DOHH2 (cell line): Measurements from ENCODE around the gene GRM5.

ENCODE experiments used
- H3F3A ChIP-seq: fragments of 200-600 bp; sonication (generic), shearing (Covaris generic); 2 replicates; pipeline ENCODE4 v1.6.0; 2016; ENCODE audit warnings: antibody characterized with exemption, mild to moderate bottlenecking; ENCODE audit not compliant: control insufficient read depth, insufficient read depth
- H3K27ac ChIP-seq: fragments of 200-600 bp; sonication (generic); 2 replicates; pipeline ENCODE4 v1.5.1; 2014; ENCODE audit warnings: low read depth, mild to moderate bottlenecking, low read length, moderate library complexity
- H3K27me3 ChIP-seq: fragments of 200-600 bp; sonication (generic); 2 replicates; pipeline ENCODE4 v1.6.1; 2014; ENCODE audit warnings: mild to moderate bottlenecking, low read length, mixed read lengths; ENCODE audit not compliant: control insufficient read depth
- H3K36me3 ChIP-seq: fragments of 200-600 bp; sonication (generic); 2 replicates; pipeline ENCODE4 v1.6.1; 2014; ENCODE audit warnings: mild to moderate bottlenecking, low read length, moderate library complexity, mixed read lengths; ENCODE audit not compliant: control insufficient read depth
- H3K4me1 ChIP-seq: fragments of 200-600 bp; sonication (generic); 2 replicates; pipeline ENCODE4 v1.6.1; 2014; ENCODE audit warnings: mild to moderate bottlenecking, low read length, mixed read lengths; ENCODE audit not compliant: control insufficient read depth
- H3K4me2 ChIP-seq: fragments of 200-600 bp; sonication (generic); 2 replicates; pipeline ENCODE4 v1.6.0; 2014; ENCODE audit warnings: mild to moderate bottlenecking, low read length, moderate library complexity
- H3K4me3 ChIP-seq: fragments of 200-600 bp; sonication (generic); 2 replicates; pipeline ENCODE4 v1.5.1; 2014; ENCODE audit warnings: mild to moderate bottlenecking, low read length, mixed read lengths
- H3K79me2 ChIP-seq: fragments of 200-600 bp; sonication (generic); 2 replicates; pipeline ENCODE4 v1.6.1; 2014; ENCODE audit warnings: mild to moderate bottlenecking, low read length, mixed read lengths; ENCODE audit not compliant: control insufficient read depth
- H3K9me2 ChIP-seq: fragments of 200-600 bp; sonication (generic); replicated peaks from 2 replicates; pipeline ENCODE4 v1.6.1; 2014; ENCODE audit warnings: mild to moderate bottlenecking, low read length, mixed read lengths; ENCODE audit not compliant: control insufficient read depth
- H3K9me3 ChIP-seq: fragments of 200-600 bp; sonication (generic); 2 replicates; pipeline ENCODE4 v1.6.1; 2014; ENCODE audit warnings: antibody characterized with exemption, low read length, mixed read lengths; ENCODE audit not compliant: control insufficient read depth, insufficient read depth
- H4K20me1 ChIP-seq: fragments of 200-600 bp; sonication (generic); 2 replicates; pipeline ENCODE4 v1.6.0; 2014; ENCODE audit warnings: low read depth, mild to moderate bottlenecking, antibody characterized with exemption, low read length, moderate library complexity; ENCODE audit not compliant: control insufficient read depth, insufficient read depth
- CTCF ChIP-seq: fragments of 200-600 bp; sonication (generic); IDR thresholded peaks from one replicate; pipeline ENCODE4 v1.5.1; 2014; ENCODE audit warnings: antibody characterized with exemption, mild to moderate bottlenecking, low read depth, low read length; ENCODE audit not compliant: poor library complexity, severe bottlenecking
- EZH2phosphoT487 ChIP-seq: fragments of 200-600 bp; sonication (generic); IDR thresholded peaks from 2 replicates; pipeline ENCODE4 v1.6.1; 2017; ENCODE audit warnings: borderline replicate concordance, mild to moderate bottlenecking, antibody characterized with exemption, low read length, moderate library complexity, mixed read lengths

The GRM5 gene

GRCh38 chr11:88553204-88553603, 512.6 kb downstream of the GRM5 start:
- no peaks in the 10 kb centered on the region for H3K4me1 ChIP-seq
- H3K36me3 ChIP-seq: no peaks in the 10 kb centered on the region
- TF ChIP-seq CTCF: no peak
- H4K20me1 ChIP-seq: no peaks in the 10 kb centered on the region
- no peak overlapping the region for H3K27ac ChIP-seq
- H3K27me3 ChIP-seq: no peaks in the 10 kb centered on the region
- H3K79me2 ChIP-seq: no peaks in the 10 kb centered on the region
- H3F3A ChIP-seq: no peaks in the 10 kb centered on the region
- no peaks in the 10 kb centered on the region for H3K9me3 ChIP-seq
- no peak overlapping the region for H3K4me3 ChIP-seq
- no peaks in the 10 kb centered on the region for H3K9me2 ChIP-seq
- H3K4me2 ChIP-seq: no peak overlapping the region

GRCh38 chr11:88552379-88553062, 513.3 kb downstream of the GRM5 start:
- H3K27ac ChIP-seq: no peak overlapping the region
- no peaks in the 10 kb centered on the region for H3K9me3 ChIP-seq
- no peaks in the 10 kb centered on the region for H3K79me2 ChIP-seq
- no peaks in the 10 kb centered on the region for H3K9me2 ChIP-seq
- H3K36me3 ChIP-seq: no peaks in the 10 kb centered on the region
- TF ChIP-seq CTCF (peak; percentile 84), EZH2phosphoT487 (no peak)
- H4K20me1 ChIP-seq: no peaks in the 10 kb centered on the region
- H3F3A ChIP-seq: no peaks in the 10 kb centered on the region
- no peaks in the 10 kb centered on the region for H3K27me3 ChIP-seq
- no peak overlapping the region for H3K4me3 ChIP-seq
- H3K4me1 ChIP-seq: no peaks in the 10 kb centered on the region
- H3K4me2 ChIP-seq: no peak overlapping the region

DNA sequence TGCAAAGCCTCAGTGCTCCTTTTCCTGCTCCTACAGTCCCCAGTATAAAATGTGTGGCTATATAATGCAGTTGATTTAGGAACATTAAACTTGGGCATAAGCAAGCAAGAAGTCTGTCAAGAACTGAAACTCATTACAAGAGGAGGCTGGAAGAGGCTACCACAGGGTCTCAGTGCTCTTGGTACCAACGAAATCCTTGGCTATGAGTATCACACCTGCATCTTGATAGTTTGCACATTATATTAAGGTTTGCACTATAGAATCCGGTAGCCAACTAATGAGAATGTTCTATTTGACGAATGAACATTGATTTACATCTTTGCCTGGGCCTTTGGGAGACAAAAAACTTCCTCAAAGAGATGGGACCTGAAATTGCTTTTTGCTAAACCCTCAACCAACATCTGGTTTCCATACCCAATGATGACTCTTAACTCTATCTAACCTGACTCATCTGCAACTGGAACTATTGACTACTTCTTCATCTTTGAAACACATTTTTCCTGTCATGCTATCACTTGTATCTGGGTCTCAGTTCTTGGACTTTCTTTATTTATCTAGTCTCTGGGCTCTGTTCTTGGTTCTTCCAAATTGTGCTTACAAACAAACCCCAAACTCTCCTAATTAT, 521.0 kb downstream of the GRM5 start:
- no peaks in the 10 kb centered on the region for H3K9me3 ChIP-seq
- no peak overlapping the region for H3K4me2 ChIP-seq
- H4K20me1 ChIP-seq: no peaks in the 10 kb centered on the region
- no peak overlapping the region for H3K27ac ChIP-seq
- H3K4me1 ChIP-seq: no peaks in the 10 kb centered on the region
- no peak overlapping the region for H3K4me3 ChIP-seq
- H3K9me2 ChIP-seq: no peaks in the 10 kb centered on the region
- H3K27me3 ChIP-seq: no peaks in the 10 kb centered on the region
- H3K36me3 ChIP-seq: no peaks in the 10 kb centered on the region
- TF ChIP-seq CTCF (peak; percentile 12), EZH2phosphoT487 (no peak)
- no peaks in the 10 kb centered on the region for H3K79me2 ChIP-seq
- H3F3A ChIP-seq: no peaks in the 10 kb centered on the region
